ENCODE results near the gene MED12L. TPM values are rescaled to one million over a fixed set of nuclear protein-coding genes. Genes with fewer than 3 reads are reported as not detected.

The MED12L gene
- total RNA-seq, 1 experiment from 2014 or later, result 14.9 TPM

DNA sequence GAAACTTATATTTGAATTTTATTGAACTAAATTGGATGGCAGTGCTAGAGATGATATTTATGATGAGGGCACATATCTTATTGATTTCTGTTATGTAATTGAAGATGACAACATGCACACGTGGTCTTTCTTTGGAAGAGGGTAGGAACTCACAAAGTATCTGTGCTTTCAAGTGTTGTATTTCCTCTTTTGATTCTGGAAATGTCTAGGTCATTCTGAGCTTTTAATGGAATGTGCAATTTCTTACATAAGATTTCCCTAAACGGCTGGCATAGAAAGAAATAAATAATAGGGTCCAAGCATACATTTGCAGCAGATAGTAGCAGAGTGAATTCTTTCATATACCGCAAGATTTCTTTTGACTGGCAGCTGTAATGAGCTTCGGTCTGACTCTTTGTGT, 127.7 kb downstream of the MED12L start:
- H3K4me1 Mint-ChIP-seq, result peaks cover 12 to 19% of the 10 kb centered on the region in 2 experiments
- no peak for TF ChIP-seq CTCF (conservative IDR thresholded peaks at IDR 0.05)

More for the DNA sequence above, 127.7 kb downstream of the MED12L start:
- Histone ChIP-seq H3K9me3 (ENCODE audit: control insufficient read depth, low read depth, low read length) (no peaks in the 10 kb centered on the region), H3K56ac (ENCODE audit: insufficient read length, low read depth, low read length) (no peak overlapping the region), H4K20me1 (ENCODE audit: control insufficient read depth, insufficient read depth, insufficient read length) (no peaks in the 10 kb centered on the region), H3K14ac (ENCODE audit: insufficient read depth, low read length) (no peak overlapping the region), H2BK120ac (ENCODE audit: low read depth, low read length, poor library complexity, severe bottlenecking) (no peak overlapping the region), H4K5ac (ENCODE audit: insufficient read length, low read depth, low read length) (no peak overlapping the region), H3K23me2 (ENCODE audit: insufficient read length, low read depth, low read length, poor library complexity, severe bottlenecking) (no peaks in the 10 kb centered on the region), H4K8ac (replicated peaks; ENCODE audit: insufficient read length, low read depth, low read length) (no peak overlapping the region), H4K91ac (ENCODE audit: insufficient read length, low read depth, low read length) (no peak overlapping the region), H2AFZ (ENCODE audit: low read length) (no peak overlapping the region), H2BK12ac (ENCODE audit: insufficient read length, low read depth, low read length) (no peak overlapping the region), H2BK20ac (ENCODE audit: low read depth, low read length, poor library complexity, severe bottlenecking) (no peak overlapping the region), H3K23ac (ENCODE audit: insufficient read length, low read depth, low read length) (no peak overlapping the region), H3K9ac (ENCODE audit: extremely low read depth, insufficient read length, low read length) (no peak overlapping the region), H3K27me3 (ENCODE audit: insufficient read depth, low read length) (no peaks in the 10 kb centered on the region), H2BK15ac (ENCODE audit: low read depth, low read length) (no peak overlapping the region), H3K27ac (ENCODE audit: insufficient read length, low read depth, low read length) (no peak overlapping the region), H3K4me1 (ENCODE audit: insufficient read depth, low read length) (peaks cover 4% of the 10 kb centered on the region; the same call in 1 of the 2 replicates), H2BK5ac (ENCODE audit: insufficient read length, low read length) (no peak overlapping the region), H3K79me1 (ENCODE audit: insufficient read depth, low read depth, low read length, poor library complexity, severe bottlenecking) (no peaks in the 10 kb centered on the region), H3K79me2 (ENCODE audit: insufficient read depth, low read length) (no peaks in the 10 kb centered on the region), H3K4ac (ENCODE audit: low read depth, low read length) (no peak overlapping the region), H3K18ac (ENCODE audit: insufficient read length, low read depth, low read length) (no peak overlapping the region), H3K4me2 (ENCODE audit: insufficient read depth, insufficient read length, low read length) (no peak overlapping the region), H3T11ph (ENCODE audit: low read length) (no peak overlapping the region), H2AK5ac (ENCODE audit: insufficient read length, low read length) (no peak overlapping the region)
- H3K4me3 Mint-ChIP-seq, result no peak overlapping the region
- WGBS (ENCODE audit: extremely low coverage, insufficient read length, low lambda C conversion rate), result no CpG with 5 or more reads among the region's 4 CpGs
- H3K36me3 Mint-ChIP-seq (ENCODE audit: insufficient read depth in 1 of 3, low read depth in 3 of 3), result no peaks in the 10 kb centered on the region
- no peak for DNase-seq
- H3K9me3 Mint-ChIP-seq, result no peaks in the 10 kb centered on the region
- no peaks in the 10 kb centered on the region for H3K27me3 Mint-ChIP-seq (ENCODE audit: low read depth)
- no peak overlapping the region for H3K27ac Mint-ChIP-seq

Measured in H9 (cell line).